GM19455 (cell line): Measurements from ENCODE around the gene TMCC1.
"Not testable (repeated sequence)": the region's sequence is repeated elsewhere in the genome, so short reads cannot be mapped to it uniquely, and the experiment has no call there.

Source experiments
- ATAC-seq: cut with Tn5 transposase; IDR thresholded peaks from one replicate; pipeline ENCODE4 v1.9.1; 2021; ENCODE audit not compliant: unreplicated experiment

TMCC1 gene

GRCh38 chr3:129837065-129837642 is 56.4 kb downstream of the TMCC1 start:
- ATAC-seq, result no peak

DNA sequence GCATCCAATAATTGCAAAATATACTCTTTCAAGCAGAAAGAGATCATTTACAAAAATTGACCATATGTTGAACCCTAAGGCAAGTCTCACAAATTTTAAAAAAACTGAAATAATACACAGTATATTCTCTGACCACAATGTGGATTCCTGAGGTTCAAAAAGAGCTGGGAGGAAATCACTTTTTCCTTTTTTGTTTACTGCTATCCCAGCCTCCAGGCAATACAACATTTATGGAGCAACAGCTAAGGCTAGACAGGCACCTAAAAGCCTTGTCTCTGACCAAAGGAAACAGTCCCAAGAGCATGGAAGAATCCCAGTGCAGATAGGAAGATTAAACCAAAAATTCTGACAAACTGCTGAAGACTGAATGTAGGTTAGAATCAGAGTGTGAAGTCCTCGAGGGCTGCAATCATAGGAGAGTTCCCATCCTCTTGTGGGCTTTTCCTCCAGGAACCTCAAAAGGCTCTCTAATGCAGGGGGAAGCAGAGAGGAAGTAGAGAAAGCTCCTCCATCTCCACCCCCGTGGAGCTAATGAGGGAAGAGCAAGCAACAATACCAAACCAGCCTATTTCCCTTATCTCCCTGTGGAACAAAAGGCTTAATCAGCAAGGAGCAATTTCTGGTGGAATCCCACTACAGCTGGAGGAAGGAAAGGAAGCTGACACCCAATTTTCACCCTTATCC is 57.0 kb downstream of the TMCC1 start:
- ATAC-seq, result no peak

DNA sequence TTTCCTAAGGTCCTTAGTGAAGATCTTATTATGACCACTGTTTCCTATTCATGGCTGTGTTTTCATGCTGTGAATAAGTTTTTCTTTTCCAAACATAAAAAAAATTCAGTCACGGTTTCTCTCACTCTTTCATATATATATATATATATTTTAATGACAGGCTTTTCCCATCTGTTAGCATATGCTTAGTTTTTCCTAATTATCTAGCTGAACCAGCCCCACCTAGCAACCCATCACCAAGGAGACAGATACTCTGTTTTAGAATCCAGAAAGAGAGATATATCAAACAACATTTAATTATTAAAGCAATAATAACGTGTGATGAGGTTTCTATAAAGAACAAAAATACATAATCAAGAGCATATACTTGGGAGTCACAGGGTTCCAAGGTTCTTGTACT is 58.3 kb downstream of the TMCC1 start:
- ATAC-seq, result no peak

- ATAC-seq, result no peak
Measured at GRCh38 chr3:129834580-129834979, 58.9 kb downstream of the TMCC1 start.

GRCh38 chr3:129831942-129832341 is 61.6 kb downstream of the TMCC1 start:
- ATAC-seq, result not testable (repeated sequence)

DNA sequence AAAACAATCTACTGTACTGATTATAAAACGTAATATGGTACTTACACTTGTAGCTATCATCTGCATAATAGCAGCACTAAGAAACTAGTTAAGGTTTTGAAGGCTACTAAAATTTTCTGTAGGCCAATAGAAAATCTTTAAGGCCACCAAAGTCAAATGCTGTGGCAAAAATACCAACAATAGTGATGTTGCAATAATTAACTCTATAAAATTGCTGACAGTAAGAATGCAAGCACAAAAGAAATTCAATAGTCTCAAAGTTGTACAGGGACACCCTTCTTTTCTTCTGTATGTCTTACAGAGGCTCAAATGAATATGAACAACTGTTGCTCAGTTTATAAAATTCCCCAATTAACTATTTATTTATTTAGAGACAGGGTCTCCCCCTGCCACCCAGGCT is 62.0 kb downstream of the TMCC1 start:
- no peak for ATAC-seq

GRCh38 chr3:129829640-129830039 is 63.9 kb downstream of the TMCC1 start:
- no peak for ATAC-seq

DNA sequence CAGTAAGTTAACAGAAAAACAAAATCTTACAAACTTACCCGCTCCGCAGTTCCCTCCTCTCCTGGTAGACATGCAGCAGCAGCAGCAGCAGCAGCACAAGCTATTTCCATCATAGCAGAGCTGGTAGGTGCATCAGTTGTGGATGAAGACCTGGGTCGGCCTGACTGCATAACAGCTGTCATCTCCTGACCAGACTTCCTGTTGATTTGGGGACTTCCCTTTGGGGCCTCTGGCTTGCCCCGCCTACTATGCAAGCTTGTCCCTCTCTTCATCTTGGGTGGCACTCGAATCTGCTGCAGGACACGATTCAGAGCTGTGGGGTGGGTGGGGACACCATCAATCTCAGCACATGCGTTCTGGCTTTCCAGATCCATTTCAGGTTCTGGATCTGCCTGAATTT is 65.7 kb downstream of the TMCC1 start:
- no peak for ATAC-seq

GRCh38 chr3:129824926-129825541 is 68.5 kb downstream of the TMCC1 start:
- ATAC-seq, result no peak

- ATAC-seq, result no peak
Measured at GRCh38 chr3:129822679-129823078, 70.8 kb downstream of the TMCC1 start.

- ATAC-seq, result no peak
Measured at GRCh38 chr3:129822241-129822640, 71.3 kb downstream of the TMCC1 start.

GRCh38 chr3:129820587-129820986 is 72.9 kb downstream of the TMCC1 start:
- ATAC-seq, result no peak

GRCh38 chr3:129812589-129812988 is 80.9 kb downstream of the TMCC1 start:
- ATAC-seq, result no peak

DNA sequence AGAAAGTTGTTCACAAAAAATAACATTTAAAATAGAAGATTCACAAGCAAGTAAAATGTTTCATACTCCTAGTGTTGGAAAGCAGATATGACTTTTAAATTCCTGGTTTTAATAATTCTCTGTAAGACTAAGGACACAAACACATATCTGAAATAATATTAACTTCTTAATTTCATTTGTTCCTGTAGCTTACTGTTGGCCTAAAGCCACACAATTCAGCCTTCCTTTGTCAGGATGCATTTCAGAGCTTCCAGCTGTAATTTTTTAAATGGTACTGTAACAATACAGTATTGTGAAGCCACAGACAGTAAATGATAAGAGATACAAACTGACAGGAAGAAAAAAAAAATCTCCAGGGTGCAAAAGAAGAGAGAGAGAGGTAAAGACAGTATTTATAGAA is 84.2 kb downstream of the TMCC1 start:
- ATAC-seq, result no peak

DNA sequence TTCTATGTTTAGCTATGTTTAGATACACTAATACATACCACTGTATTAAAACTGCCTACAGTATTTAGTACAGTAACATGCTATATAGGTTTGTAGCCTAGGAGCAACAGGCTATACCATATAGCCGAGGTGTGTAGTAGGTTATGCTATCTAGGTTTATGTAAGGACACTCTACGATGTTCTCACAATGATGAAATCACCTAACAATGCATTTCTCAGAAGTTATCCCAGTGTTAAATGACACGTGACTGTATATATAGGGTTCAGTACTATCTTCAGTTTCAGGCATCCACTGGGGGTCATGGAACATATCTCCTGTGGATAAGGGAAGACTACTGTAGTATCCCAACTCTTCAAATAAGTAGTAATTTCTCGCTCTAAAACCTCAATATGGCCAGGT is 97.4 kb downstream of the TMCC1 start:
- ATAC-seq, result no peak

DNA sequence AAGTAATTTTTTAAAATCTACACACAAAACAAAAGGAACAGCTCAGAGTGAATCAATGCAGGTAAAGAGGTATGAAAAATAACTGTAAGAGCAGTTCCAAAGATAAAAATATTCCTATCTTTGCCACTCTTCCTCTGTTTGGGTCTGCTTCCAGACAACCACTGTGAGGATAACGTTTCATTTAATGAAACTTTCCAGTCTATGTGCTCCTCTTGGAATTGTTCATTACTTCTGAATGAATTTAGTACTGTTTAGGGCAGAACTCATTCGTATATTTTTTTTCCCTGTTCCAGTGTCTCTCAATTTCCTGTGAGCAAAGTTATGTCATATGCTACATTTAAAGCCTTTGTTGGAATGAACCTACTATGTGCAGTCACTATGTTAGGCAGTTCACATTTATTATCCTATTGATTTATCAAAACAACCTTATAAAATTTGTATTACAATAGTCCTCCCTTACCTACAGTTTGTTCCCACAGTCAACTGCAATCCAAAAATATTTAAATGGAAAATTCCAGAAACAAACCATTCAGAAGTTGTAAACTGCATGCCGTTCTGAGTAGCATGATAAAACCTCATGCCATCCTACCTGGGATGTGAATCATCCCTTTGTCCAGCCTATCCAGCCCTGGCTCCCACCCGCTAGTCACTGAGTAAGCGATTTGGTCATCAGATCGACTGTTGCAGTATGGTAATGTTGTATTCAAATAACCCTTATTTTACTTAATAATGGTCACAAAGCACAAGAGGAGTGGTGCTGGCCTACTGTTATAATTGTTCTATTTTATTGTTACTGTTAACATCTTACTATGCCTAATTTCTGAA is 98.1 kb downstream of the TMCC1 start:
- ATAC-seq, result no peak

- no peak for ATAC-seq
Measured at GRCh38 chr3:129794311-129795185, 99.0 kb downstream of the TMCC1 start.

GRCh38 chr3:129793942-129794310 is 99.6 kb downstream of the TMCC1 start:
- no peak for ATAC-seq

GRCh38 chr3:129793319-129793718 is 100.2 kb downstream of the TMCC1 start:
- no peak for ATAC-seq

GRCh38 chr3:129783470-129783869 is 110.0 kb downstream of the TMCC1 start:
- no peak for ATAC-seq

- ATAC-seq, result no peak
Measured at GRCh38 chr3:129778871-129779270, 114.6 kb downstream of the TMCC1 start.
